Cardiac muscle cell (in vitro differentiated cells and primary cell): ENCODE measurements around the gene CTPS2. TPM values are rescaled to one million over a fixed set of nuclear protein-coding genes. Genes with fewer than 3 reads are reported as not detected.
"Not testable (repeated sequence)": the region's sequence is repeated elsewhere in the genome, so short reads cannot be mapped to it uniquely, and the experiment has no call there.

Experiments used
- DNase-seq, 2 donors: peaks; one replicate each; pipeline versions ENCODE4 v3.0.0 to v3.0.0-alpha.2; 2010 to 2017; ENCODE audit warnings: low read depth in 1 of 2, low spot score in 1 of 2
- H3K27ac ChIP-seq: fragments of 200-600 bp; sonication (generic); 2 replicates; pipeline ENCODE4 v1.5.1; 2016
- H3K27me3 ChIP-seq: fragments of 200-600 bp; sonication (generic); 2 replicates; pipeline ENCODE4 v1.6.0; 2016; ENCODE audit warnings: control low read depth
- H3K36me3 ChIP-seq: fragments of 200-600 bp; sonication (generic); 2 replicates; pipeline ENCODE4 v1.5.1; 2016; ENCODE audit warnings: control low read depth
- H3K4me1 ChIP-seq: fragments of 200-600 bp; sonication (generic); 2 replicates; pipeline ENCODE4 v1.8.1; 2017; ENCODE audit warnings: low read depth, mild to moderate bottlenecking, mixed run types
- H3K4me3 ChIP-seq: fragments of 200-600 bp; sonication (generic); 2 replicates; pipeline ENCODE4 v1.5.1; 2016; ENCODE audit warnings: mild to moderate bottlenecking
- H3K9me3 ChIP-seq: fragments of 200-600 bp; sonication (generic); 2 replicates; pipeline ENCODE4 v1.5.1; 2017; ENCODE audit warnings: low read depth, mild to moderate bottlenecking, control low read depth
- CTCF ChIP-seq: IDR thresholded peaks from 2 replicates; pipeline ENCODE4 v1.5.1; 2012; ENCODE audit warnings: low read depth, mild to moderate bottlenecking, low read length
- polyA plus RNA-seq: library from polyadenylated mRNA; unstranded; fragments of >200 nt; fragmentation: Nextera tagmentation; extraction: Ambion mirVana; gene quantifications from 2 replicates; pipeline ENCODE4 v1.2.1, GENCODE V29; 2016
- total RNA-seq: library from RNA; depleted of rRNA; stranded (reverse); fragments of >200 nt; gene quantifications from 2 replicates; pipeline ENCODE4 v1.2.3, GENCODE V29; 2016

CTPS2 gene
- total and polyA plus RNA-seq, 2 experiments from 2014 or later, result 37.4 to 51.0 TPM

DNA sequence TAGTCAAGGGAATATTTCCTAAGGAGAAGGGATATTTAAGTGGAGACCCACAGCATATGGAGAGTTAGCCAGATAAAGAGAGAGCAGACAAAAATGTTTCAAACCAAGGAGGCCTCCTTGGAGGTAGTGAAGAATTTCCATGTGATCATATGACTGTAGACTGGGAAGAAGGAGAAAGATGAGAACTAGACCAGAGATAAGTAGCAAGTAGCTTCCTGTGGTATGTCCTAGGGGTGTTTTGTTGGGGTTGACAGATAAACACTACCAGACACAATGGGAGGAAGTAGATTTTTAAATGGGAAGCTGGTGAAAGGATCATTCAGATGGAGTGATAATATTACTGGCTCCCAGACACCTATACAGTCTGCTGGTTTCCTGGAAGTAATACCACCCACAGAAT lies 20.5 kb upstream of the CTPS2 start:
- Histone ChIP-seq H3K36me3 (peaks cover 25% of the 10 kb centered on the region), H3K4me3 (no peak overlapping the region), H3K4me1 (no peaks in the 10 kb centered on the region), H3K27me3 (no peaks in the 10 kb centered on the region), H3K27ac (no peak overlapping the region), H3K9me3 (no peaks in the 10 kb centered on the region)
- no peak for TF ChIP-seq CTCF
- no peak for DNase-seq

DNA sequence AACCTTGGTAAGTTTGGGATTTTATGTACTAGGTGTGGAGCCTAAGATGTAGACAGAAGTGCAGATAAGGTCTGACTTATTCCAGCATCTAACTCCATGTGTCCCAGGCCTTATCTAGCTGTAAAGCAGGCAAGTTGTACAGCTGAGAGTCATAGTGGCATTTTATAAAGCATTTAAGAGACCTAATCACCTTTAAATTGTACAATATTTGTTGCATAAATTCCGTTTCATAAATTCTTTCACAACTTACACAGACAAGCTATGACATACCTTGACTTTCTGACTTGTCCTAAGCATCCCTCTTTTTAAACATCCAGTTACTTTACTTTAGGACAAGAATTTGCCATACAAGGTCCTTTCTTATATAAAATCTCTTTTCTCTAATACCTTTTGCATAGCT lies 18.0 kb upstream of the CTPS2 start:
- H3K4me3 ChIP-seq, result no peak overlapping the region
- no peaks in the 10 kb centered on the region for H3K27me3 ChIP-seq
- H3K9me3 ChIP-seq, result no peaks in the 10 kb centered on the region
- no peak for DNase-seq
- no peaks in the 10 kb centered on the region for H3K4me1 ChIP-seq
- H3K27ac ChIP-seq, result no peak overlapping the region
- H3K36me3 ChIP-seq, result no peaks in the 10 kb centered on the region
- TF ChIP-seq CTCF, result no peak

GRCh38 chrX:16727637-16728036 lies 15.2 kb upstream of the CTPS2 start:
- H3K4me1 ChIP-seq, result no peaks in the 10 kb centered on the region
- no peak for TF ChIP-seq CTCF
- H3K4me3 ChIP-seq, result no peak overlapping the region
- DNase-seq, result no peak
- no peaks in the 10 kb centered on the region for H3K27me3 ChIP-seq
- no peaks in the 10 kb centered on the region for H3K36me3 ChIP-seq
- H3K9me3 ChIP-seq, result no peaks in the 10 kb centered on the region
- no peak overlapping the region for H3K27ac ChIP-seq

- not testable (repeated sequence) for DNase-seq
Measured at GRCh38 chrX:16726347-16726988, 14.0 kb upstream of the CTPS2 start.

GRCh38 chrX:16725072-16725471 lies 12.6 kb upstream of the CTPS2 start:
- H3K4me1 ChIP-seq, result peaks cover 9% of the 10 kb centered on the region
- no peak for DNase-seq
- H3K4me3 ChIP-seq, result no peak overlapping the region
- TF ChIP-seq CTCF, result no peak
- H3K9me3 ChIP-seq, result no peaks in the 10 kb centered on the region
- H3K27me3 ChIP-seq, result no peaks in the 10 kb centered on the region
- H3K27ac ChIP-seq, result no peak overlapping the region
- no peaks in the 10 kb centered on the region for H3K36me3 ChIP-seq

More at GRCh38 chrX:16726347-16726988, 14.0 kb upstream of the CTPS2 start:
- not testable (repeated sequence) for H3K4me1 ChIP-seq, H3K27ac ChIP-seq, H3K27me3 ChIP-seq, H3K36me3 ChIP-seq, H3K9me3 ChIP-seq, H3K4me3 ChIP-seq

- no peak for TF ChIP-seq CTCF
- Histone ChIP-seq H3K4me3 (no peak overlapping the region), H3K36me3 (no peaks in the 10 kb centered on the region), H3K9me3 (no peaks in the 10 kb centered on the region), H3K27me3 (no peaks in the 10 kb centered on the region), H3K27ac (no peak overlapping the region), H3K4me1 (peaks cover 13% of the 10 kb centered on the region)
- DNase-seq, result no peak
Measured at GRCh38 chrX:16722481-16722880, 10.0 kb upstream of the CTPS2 start.
